ENCODE results near the gene OXLD1. TPM values are rescaled to one million over a fixed set of nuclear protein-coding genes. Genes with fewer than 3 reads are reported as not detected.

OXLD1 gene
- total RNA-seq, 1 experiment from 2014 or later: 75.9 TPM

- peaks cover 78% of the 10 kb centered on the region for H3K79me2 ChIP-seq (ENCODE audit: insufficient read depth, low read length)
- H3K9ac ChIP-seq (ENCODE audit: low read length): no peak overlapping the region
- H2AFZ ChIP-seq (ENCODE audit: low read depth, low read length, poor library complexity, severe bottlenecking): no peak overlapping the region
- no peaks in the 10 kb centered on the region for H3K27me3 ChIP-seq (ENCODE audit: insufficient read depth, low read length)
- peaks cover 53 to 77% of the 10 kb centered on the region in 2 experiments for H3K36me3 ChIP-seq (ENCODE audit: control insufficient read depth in 1 of 2, insufficient read depth in 2 of 2, low read length in 2 of 2)
- no peaks in the 10 kb centered on the region for H3K9me2 ChIP-seq (ENCODE audit: insufficient read depth)
- no peaks in the 10 kb centered on the region for H3K9me3 ChIP-seq (ENCODE audit: control insufficient read depth in 1 of 2, insufficient read depth in 1 of 2, low read depth in 1 of 2, low read length in 2 of 2)
- H3K27ac ChIP-seq (ENCODE audit: low read depth, low read length): no peak overlapping the region; the same call in 1 of the 2 replicates
- peaks cover 0 to 3% of the 10 kb centered on the region in 2 experiments; a peak in 2 of 4 replicates for H3K4me1 ChIP-seq (ENCODE audit: control insufficient read depth in 1 of 2, insufficient read depth in 2 of 2, low read length in 2 of 2)
- ATAC-seq: no peak
- no peak overlapping the region for H3K4me3 ChIP-seq (replicated peaks in 1 of 2; ENCODE audit: low read depth in 1 of 2, low read length in 2 of 2)
- no peak for DNase-seq (ENCODE audit: low read depth, low spot score)
- POLR2A ChIA-PET: no interaction called here
- no peak overlapping the region for H3K4me2 ChIP-seq (ENCODE audit: low read length)
- BruUV-seq (replicated peaks): no TSS peak
- TF ChIP-seq SRF (IDR thresholded peaks at IDR 0.05; ENCODE audit: low read depth): no peak
- TF ChIP-seq EZH2phosphoT487 (IDR thresholded peaks at IDR 0.05; ENCODE audit: borderline replicate concordance): no peak
- no peak for TF ChIP-seq EGR1 (IDR thresholded peaks at IDR 0.05; ENCODE audit: low read depth)
- no peak for TF ChIP-seq ATF3 (IDR thresholded peaks at IDR 0.05)
- no peak for TF ChIP-seq CTCF (IDR thresholded peaks at IDR 0.05 in 2 of 3, conservative IDR thresholded peaks at IDR 0.05 in 1 of 3; ENCODE audit: borderline replicate concordance in 1 of 3, insufficient read depth in 1 of 3, low read depth in 2 of 3, low read length in 2 of 3)
- TF ChIP-seq ZBTB33 (IDR thresholded peaks at IDR 0.05; ENCODE audit: extremely low read depth, insufficient replicate concordance, low read length): no peak
- TF ChIP-seq POLR2AphosphoS5 (IDR thresholded peaks at IDR 0.05; ENCODE audit: low read depth, low read length): no peak
- TF ChIP-seq FOSL1 (IDR thresholded peaks at IDR 0.05; ENCODE audit: low read depth): no peak
- TF ChIP-seq JUND (IDR thresholded peaks at IDR 0.05): no peak
- TF ChIP-seq MAX (IDR thresholded peaks at IDR 0.05): no peak
- no peak for TF ChIP-seq REST (IDR thresholded peaks at IDR 0.05; ENCODE audit: low read depth)
- TF ChIP-seq TCF7L2 (IDR thresholded peaks at IDR 0.05; ENCODE audit: borderline replicate concordance, extremely low read depth, insufficient read depth, insufficient read length): no peak
- TF ChIP-seq EZH2 (IDR thresholded peaks at IDR 0.05): no peak
- TF ChIP-seq CEBPB (IDR thresholded peaks at IDR 0.05; ENCODE audit: low read depth): no peak
- TF ChIP-seq POLR2A (IDR thresholded peaks at IDR 0.05; ENCODE audit: borderline replicate concordance, extremely low read depth, insufficient read depth, insufficient read length): no peak
- TF ChIP-seq ELF1 (IDR thresholded peaks at IDR 0.05; ENCODE audit: borderline replicate concordance, low read depth): no peak
- TF ChIP-seq CBX3 (IDR thresholded peaks at IDR 0.05; ENCODE audit: low read depth): no peak
- no peak for TF ChIP-seq RAD21 (IDR thresholded peaks at IDR 0.05; ENCODE audit: low read depth)
- TF ChIP-seq YY1 (IDR thresholded peaks at IDR 0.05; ENCODE audit: extremely low read depth, insufficient replicate concordance, low read depth, low read length): no peak
- TF ChIP-seq ZFX (IDR thresholded peaks at IDR 0.05): no peak
- H4K20me1 ChIP-seq (ENCODE audit: insufficient read depth): no peaks in the 10 kb centered on the region
- intact Hi-C loops (cut with micrococcal nuclease): loop anchor here (10.0 kb wide), 1 partner anchor 141 kb away; the partner anchor contains the start of gene FAAP100
- RAD21 ChIA-PET (ENCODE audit: low non-redundant PET in 1 of 2, low total read pairs in 2 of 2, uncharacterized antibody in 2 of 2, unreplicated experiment in 2 of 2): no interaction called here
- CTCF ChIA-PET: no interaction called here
Measured at GRCh38 chr17:81695801-81696200, 29.4 kb upstream of the OXLD1 start.

All from HCT116 (cell line).